Umbilical cord (tissue), 2 donors: ENCODE data around the gene C19orf67. TPM values are rescaled to one million over a fixed set of nuclear protein-coding genes. Genes with fewer than 3 reads are reported as not detected.

Source experiments
- DNase-seq: peaks from one replicate; pipeline ENCODE4 v3.0.0-alpha.2; 2015; ENCODE audit warnings: low spot score
- total RNA-seq: library from RNA; depleted of rRNA; stranded (reverse); fragments of >200 nt; gene quantifications from one replicate; pipeline ENCODE4 v1.2.3, GENCODE V29; 2014; ENCODE audit warnings: low replicate concordance; ENCODE audit not compliant: insufficient read depth

The C19orf67 gene
- not detected for total RNA-seq

DNA sequence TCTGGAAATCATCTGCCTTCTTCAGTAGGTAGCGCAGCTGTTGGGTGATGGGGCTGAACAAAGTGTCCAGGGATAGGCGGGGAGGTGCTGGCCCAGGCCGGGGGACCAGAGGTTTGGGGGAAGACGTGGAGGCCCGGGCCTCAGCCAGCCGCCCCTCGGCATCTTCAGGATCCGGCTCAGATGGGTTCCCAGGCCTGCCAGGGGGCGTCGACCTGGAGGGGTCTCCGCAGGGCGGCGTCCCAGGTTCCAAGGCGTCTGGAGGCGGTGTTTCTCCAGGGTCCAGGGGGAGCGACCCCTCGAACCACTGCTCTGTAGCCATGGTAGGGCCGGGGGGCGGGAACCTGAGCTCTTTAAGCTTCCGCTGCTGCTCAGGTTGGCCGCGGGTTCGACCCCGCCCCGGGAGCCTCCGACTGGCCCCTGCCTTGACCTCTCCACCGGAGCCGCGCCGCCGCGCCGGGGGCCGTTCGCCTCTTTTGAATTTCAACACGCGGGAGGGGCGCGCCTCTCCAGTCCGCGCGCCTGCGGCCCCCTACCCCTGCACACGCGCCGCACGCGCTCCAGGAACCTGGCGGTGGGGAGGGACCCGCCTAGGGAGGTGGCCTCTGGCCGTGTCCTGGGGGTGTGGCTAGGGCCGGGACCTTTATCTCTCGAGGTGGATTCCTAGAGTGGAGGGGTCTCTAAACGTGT, at the start of gene C19orf67:
TSS of gene C19orf67 (minus strand) at position 475 of the 687 bp plus-strand sequence. CDS start at position 319, 156 bp downstream.
- DNase-seq, result no peak

DNA sequence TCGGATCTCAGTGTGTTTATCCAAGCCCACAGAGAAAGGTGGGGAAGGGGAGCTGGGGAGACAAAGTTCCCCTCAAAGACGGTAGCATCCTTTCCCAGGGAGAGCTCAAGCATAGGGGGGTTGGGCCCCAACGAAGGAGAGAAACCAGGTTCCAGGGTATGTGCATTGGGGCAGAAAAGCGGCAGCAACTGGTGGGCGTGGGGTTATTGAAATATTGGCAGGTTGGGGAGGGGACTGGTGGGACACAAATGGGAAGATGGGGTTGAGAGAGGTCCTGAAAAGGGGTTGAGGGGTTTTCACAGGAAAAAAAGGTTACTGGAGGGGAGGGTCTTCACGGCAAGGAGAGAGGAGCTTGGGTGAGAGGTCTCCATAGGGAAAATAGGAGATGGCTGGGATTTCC, 49.8 kb upstream of the C19orf67 start:
- no peak for DNase-seq

DNA sequence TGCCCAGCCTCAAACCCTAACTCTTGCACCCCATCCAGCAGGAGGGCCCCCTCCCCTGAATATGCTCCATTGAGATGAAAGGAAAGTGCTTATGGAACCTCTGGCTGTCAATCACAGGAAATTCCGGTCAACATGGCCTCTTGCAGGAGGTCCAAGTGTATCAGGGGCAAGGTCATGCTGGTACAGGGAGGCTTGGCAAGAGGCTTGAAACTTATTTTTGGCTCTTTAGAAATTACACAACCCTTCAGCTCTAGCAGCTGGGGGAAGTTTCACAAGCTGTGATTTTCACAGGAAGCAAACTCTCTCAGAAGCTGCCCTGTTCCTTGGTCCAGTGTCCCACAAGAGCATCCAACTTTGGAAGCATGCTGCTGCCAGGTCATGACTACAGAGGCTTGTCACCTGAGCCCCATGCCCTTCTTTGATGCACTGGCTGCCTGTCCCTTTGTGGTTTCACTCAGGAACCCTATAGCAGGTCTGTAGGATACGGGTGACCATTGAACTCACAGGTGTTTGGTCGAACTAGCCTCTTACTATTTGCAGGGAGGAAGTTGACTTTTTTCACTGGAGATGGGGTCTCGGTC, 42.4 kb upstream of the C19orf67 start:
- DNase-seq, result no peak

DNA sequence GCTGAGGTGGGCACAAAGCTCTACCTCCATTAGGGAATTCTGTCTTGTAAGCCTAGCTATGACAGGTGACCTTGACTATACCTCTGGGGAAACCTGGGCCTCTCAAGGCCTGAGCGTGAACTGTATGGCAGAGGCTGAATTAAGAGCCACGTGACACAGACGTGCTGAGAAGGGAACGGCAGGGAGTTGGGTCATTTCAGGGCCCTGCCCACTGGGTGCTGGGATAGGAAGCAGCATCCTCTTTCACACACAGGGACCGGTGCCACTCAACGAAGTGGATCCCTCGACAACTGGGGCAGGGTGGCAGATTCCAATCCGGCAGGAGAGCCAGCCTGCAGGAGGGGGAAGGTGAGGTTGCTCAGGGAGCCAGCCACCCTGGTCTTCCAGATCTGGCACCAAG, 41.6 kb upstream of the C19orf67 start:
- no peak for DNase-seq

DNA sequence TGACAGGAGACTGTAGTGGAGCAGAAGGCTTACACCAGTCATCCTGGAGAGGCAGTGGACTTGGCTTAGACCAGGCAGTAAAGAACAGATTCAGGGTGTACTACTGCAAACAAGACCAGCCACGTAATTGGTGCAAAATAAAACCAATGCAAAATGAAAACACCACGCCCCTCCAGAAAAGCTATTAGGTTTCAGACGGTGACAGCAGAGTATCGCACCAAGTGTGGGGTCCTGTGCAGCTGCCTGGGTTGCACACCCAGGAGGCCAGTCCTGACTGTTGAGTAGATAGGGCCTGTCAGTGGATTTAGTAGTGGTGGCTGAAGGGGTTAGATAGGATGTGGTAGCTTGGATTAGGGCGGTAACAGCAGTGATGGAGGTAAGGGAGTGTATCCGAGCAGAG, 37.3 kb upstream of the C19orf67 start:
- no peak for DNase-seq

DNA sequence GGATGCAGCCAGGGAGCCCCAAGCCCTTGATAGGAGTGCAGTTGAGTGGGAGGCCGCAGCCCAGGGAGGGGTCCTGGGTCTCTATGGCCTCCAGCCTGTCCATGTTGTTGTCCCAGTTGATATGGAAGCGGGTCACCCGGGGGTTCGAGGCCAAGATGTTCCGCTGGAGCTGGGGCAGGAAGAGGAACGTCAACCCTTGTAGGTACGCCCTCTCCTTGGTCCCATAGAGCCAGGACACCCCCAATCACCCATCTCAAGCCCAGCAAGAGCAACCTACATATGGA, 34.9 kb upstream of the C19orf67 start:
- DNase-seq, result no peak

DNA sequence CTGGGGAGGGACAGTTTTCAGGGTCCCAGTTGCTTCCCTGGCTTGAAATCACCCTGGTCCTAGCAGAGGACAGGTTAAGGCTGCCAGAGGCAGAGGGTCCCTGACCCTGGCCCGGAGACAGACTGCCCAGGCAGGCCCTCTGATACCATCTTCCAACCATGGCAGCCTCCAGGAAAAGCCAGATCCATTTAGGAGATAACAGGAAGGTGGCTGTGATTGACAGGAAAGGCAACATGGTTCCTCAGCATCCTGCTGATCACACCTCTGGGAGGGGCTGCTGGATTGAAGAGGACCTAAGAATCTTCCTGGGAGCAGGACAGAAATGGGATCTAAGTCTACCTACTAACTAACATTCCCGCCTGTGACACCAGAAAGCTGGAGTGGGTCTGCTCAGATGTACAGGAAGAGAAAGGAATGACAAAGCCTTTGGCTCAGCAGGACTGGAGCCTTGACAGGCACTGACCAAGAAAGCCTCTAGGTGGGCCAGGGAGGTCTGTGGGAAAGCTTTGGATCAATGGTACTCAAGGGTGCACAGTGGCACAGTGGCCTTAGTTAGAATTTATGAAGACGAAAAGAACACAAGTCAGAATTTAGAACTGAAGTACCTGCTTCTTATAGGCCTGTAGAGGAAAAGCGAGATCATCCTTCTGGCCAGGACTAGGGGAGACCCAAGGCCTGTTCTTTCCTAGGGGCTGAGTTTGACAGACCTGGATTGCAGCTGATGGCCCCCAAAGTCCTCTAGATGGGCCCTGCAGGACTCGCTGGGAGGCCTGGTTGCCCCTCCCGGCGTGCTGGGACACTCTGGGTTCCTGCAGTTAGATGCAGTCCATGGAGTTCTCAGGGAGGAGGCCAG, 34.3 kb upstream of the C19orf67 start:
- no peak for DNase-seq

DNA sequence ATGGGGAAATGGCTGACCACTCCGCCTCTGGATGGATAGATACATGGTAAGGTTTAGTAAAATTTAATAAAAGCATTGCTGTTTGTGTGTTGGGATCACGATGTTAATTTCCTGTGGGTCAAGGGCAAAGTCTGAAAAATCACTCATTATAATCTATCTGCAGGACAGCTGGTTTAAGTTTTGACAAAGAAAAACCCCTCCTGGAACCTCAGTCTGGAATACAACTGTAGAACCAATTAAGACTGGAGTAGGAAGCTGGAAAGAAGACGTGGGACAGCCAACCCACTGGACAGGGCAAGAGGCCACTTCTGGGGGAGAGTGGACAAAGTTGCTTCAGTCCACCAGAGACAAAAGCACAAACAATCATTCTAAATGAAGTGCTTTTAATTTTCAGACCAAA, 33.6 kb upstream of the C19orf67 start:
- DNase-seq, result no peak

DNA sequence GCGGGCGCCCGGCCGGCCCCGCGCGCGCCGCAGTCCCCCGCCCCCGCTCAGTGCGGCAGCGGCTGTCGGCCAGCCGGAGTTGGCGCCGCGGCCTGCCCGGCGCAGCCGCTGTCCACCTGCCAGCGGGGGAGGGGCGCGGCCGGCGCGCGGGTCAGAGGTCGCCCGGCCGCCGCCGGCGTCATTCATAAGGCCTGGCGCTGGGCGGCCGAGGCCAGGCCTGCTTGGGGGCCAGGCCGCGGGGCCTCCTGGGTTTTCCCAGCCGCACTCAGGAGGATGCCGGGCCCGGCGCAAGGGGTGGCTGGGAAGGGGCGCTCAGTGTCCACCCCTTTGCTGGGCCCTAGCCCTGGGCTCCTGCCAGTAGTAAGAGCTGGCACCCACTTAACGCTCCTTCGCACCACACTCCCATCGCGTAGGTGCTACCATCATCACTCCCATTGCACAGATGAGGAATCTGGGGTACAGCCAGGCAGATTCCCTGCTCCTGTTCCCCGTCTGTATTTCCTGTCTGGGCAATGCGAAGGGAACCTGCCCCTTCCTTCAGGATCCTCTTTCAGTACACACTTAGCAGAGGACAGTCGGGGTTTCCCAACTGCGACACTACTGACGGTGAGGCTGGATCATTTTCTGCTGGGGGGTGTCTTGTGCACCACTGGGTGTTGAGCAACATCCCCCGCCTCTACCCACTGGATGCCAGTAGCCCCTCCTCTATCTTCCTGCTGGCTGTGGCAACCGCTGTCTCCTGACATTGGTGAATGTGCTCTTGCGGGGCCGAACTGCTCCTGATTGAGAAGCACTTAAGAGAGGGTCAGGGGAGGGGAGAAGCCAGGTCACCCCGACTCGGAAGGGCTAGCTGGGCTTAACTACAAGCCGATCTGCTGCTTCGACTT, 32.8 kb upstream of the C19orf67 start:
- DNase-seq, result peak; percentile 66

DNA sequence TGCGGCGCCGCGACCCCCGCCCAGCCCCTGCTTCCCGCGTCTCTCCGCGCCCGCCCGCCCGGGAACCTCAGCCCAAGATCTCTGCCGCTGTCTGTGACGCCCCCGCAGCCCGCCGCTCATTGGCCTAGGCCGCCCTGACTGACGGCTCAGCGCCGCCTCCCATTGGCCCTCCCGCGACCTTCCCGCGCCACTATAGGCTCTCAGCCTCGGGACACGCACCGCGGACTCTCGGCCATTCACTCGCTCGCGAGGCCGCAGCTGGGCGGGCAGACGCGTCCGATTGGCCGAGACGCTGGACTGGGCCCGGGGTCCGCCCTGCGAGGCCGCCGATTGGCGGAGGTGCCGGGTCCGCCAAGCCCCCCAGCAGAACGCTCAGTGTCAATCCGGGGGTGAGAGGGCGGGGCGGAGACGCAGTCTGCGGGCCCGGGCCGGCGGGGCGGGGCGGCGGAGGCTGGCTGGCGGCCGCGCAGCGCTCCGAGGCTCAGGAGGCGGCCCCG, 32.1 kb upstream of the C19orf67 start, which contains the start of gene PRKACA:
TSS of gene PRKACA (minus strand) at position 95 of the 497 bp plus-strand sequence. CDS start 215 bp downstream, outside the sequence.
- peak; percentile 100 for DNase-seq

DNA sequence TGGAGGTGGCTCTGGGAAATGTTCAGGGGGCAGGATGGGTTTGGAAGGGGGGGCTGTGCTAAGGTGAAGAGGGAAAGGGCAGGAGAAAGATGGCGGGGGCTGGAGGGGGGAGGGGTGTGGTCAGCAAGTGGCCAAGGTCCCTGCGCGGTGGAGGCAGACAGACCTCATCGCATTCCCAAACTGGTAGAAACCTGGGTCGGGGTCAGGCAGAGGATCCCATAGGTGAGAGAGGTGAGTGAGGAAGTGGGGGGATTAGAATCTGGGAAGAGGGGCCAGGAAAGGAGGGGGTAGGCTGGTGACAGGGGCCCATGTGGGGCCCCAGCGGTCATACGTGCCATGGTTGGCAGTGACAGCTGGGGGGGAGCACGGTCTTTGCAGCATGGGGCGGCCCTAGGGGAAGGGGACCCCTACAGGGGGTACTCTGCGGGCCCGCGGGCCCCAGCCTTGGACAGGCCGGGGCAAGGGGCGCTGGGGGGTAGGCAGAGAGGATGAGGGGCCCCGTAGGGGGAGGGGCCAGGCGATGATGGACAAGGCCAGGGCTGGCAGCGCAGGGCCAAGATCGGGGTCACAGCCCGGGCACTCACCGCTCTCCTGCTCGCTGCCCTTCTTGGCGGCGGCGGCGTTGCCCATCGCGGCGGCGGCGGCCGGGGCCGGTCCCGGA, 31.5 kb upstream of the C19orf67 start:
- DNase-seq, result no peak

DNA sequence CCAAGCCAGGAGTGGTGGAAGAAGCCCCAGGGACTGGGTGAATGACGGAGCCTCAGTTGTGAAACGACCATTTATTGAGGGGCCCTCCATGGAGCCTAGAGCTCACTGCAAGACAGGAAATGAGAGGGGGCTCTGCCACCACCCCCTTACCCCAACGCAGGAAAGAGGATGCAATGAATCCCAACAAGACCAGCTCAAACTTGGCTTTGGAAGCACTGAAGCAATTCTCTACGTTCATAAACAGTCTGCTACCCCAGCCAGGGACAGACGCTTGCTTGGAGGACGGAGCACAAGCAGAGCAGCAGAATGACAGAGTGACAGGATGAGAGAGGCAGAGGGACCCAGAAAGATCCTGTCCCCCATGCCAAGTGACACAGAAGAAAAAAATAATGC, 30.9 kb upstream of the C19orf67 start:
- DNase-seq, result no peak

DNA sequence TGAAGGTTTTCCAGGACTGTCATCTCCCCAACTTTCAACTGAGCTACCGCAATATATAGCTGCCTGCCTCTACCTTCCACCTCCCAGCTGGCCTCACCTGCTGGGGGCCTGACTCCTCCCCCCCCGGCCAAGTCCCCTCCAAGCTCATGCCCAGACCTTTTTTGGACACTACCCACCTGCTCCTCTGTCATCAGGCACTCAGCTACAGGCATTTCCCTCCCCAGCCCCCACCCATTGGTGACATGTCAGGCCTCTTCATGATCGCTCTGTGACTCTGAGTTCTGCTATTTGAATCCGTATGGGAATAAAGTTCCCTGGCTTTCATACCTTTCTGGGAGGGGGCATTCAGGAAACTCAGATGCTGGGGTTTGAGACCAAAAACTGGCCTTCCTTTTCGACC, 30.2 kb upstream of the C19orf67 start:
- no peak for DNase-seq

DNA sequence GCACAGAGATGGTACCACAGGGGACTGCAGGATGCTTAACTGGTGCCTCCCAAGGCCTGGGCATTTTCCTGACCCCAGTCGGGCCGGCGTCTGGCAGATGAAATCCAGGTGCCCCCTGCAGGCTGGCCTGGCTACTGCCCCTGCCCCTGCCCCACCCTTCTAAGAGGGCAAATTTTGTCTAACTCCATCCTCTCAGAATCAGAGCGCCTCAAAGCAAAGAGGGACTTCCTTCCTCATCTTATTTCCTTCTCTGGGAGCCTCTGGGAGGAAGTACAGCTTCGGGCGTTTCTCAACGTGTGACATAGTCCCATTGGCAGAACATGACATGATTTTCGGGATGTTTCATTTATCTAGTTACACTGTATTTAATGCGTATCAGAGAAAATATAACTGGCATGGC, 29.3 kb upstream of the C19orf67 start:
- DNase-seq, result no peak

DNA sequence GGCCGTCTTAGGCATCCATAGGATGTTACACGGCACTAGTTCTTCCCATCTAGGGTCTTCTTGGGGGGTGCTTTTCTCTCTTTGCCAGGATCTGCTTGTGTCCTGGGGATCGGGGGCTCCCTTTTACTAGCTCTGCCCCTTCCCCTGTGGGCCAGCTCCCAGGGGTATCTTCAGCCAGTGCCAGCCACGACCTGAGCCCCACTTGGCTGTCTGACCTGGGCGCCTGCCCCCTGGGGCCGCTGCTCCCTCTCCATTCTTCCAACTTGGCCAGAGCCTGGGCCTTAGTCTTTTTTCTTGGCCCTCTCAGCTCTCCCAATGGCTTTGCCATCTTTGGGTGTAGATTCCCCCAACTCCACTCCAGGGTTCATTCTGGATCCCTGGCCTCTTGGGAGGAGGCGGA, 28.9 kb upstream of the C19orf67 start:
- DNase-seq, result no peak

DNA sequence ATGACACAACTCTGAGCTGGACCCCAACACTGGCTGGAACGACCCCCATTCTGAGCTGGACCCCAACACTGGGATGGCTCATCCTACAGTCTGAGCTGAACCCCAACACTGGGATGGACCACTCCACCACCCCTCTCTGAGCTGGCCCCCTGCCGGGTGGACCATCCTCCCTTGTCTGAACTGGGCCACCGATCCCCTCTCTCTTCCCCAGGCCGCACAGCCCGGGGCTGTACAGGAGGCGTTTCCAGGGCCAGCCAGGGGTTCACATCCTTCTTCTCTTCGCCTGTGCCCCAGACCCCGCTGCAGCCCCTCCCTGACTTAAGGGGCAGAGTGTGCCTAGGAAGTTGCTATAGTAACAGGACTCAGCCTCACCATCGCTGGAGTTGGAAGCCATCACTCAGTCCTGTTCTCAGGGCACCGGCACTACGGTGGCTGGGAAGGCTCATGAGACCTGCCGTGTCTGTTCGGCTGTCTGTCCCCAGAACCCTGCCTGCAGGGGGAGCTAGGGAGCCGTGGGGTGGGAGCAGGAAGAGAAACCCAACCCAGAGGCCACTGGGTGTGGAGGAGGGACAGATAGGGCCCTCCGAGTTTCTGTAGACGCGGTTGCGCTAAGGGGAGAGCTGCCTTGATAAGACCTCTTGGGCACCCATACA, 28.3 kb upstream of the C19orf67 start:
- DNase-seq, result no peak

DNA sequence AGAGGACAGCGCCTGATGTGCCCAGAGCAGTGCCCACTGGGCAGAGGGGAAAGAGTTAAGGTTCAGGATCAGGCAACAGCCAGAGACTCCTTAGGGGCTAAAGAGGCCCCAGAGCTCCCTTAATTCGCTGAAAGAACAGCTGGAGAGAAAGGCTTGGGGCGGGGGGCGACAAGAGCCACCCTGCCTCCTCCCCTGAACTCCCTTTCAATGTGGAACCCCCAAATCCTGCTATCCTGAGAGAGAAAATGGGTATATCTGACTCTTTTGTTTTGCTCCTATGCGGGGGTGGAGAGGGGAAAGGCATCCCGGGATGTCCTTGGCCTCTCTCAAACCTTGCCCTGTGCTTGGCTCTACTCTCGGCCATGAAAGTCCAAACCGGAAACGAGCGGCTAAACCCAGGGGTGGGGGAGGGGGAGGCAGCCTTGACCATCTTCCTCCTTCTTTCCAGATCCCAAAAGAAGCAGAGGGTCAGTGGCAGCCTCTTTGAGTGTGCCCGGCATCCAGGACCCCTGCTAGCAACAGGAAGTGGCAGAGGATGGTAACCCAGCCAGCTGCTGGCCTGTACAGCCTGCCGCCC, 27.3 kb upstream of the C19orf67 start:
- peak; percentile 63 for DNase-seq

DNA sequence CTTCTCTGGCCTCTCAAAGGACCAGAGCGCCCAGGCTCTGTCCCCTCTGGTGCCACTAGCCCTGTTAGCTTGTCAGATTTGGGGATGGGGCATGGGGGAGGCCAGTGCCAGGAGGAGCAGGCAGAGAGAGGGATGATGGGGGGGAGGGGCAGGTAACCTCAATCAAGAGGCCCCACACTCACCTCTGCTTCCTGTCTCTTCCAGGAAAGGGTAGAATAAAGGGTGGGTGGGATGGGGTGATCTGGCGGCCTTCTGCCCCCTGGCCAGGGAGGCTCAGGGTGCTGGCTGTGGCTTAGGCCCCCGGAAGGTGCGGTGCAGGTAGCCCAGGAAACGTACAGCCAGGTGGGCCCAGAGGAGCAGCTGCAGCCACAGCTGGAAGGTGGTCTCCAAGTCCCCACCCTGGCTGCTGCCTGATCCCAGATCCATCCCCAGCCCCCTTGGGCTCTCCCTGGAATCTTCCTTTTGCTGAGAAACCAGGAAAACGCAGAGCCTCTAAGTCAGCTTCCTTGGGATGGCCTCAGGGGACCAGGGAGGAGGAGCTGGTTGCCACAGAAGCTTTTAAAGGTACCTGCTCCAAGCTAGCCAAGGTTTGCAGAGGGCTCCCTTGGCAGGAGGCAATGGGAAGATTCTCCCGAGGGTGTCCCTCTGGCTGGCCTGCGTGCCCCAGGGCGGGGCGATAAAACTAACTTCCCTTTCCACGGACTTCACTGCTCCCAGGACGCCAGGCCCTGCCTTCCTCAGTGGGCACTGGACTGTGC, 26.6 kb upstream of the C19orf67 start:
- DNase-seq, result peak; percentile 32

DNA sequence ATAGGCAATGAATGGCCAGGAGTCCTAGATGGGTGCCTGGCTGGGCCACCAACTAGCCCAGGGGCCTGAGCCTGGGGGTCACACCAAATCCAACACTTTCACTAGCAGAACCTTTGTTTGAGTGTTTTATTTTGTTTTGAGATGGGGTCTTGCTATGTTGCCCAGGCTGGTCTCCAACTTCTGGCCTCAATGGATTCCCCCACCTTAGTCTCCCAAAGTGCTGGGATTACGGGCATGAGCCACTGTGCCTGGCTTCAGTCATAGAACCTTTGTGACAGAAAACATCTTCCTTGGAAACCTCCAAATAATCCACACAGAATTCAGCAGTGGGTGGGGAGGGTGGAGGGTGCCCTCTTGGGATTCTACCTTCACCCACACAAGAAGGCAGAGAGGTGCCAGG, 25.9 kb upstream of the C19orf67 start:
- no peak for DNase-seq
